Measurements from ENCODE around the gene TTYH2.
"Not testable (repeated sequence)": the region's sequence is repeated elsewhere in the genome, so short reads cannot be mapped to it uniquely, and the experiment has no call there.

The TTYH2 gene, protein sequence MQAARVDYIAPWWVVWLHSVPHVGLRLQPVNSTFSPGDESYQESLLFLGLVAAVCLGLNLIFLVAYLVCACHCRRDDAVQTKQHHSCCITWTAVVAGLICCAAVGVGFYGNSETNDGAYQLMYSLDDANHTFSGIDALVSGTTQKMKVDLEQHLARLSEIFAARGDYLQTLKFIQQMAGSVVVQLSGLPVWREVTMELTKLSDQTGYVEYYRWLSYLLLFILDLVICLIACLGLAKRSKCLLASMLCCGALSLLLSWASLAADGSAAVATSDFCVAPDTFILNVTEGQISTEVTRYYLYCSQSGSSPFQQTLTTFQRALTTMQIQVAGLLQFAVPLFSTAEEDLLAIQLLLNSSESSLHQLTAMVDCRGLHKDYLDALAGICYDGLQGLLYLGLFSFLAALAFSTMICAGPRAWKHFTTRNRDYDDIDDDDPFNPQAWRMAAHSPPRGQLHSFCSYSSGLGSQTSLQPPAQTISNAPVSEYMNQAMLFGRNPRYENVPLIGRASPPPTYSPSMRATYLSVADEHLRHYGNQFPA

DNA sequence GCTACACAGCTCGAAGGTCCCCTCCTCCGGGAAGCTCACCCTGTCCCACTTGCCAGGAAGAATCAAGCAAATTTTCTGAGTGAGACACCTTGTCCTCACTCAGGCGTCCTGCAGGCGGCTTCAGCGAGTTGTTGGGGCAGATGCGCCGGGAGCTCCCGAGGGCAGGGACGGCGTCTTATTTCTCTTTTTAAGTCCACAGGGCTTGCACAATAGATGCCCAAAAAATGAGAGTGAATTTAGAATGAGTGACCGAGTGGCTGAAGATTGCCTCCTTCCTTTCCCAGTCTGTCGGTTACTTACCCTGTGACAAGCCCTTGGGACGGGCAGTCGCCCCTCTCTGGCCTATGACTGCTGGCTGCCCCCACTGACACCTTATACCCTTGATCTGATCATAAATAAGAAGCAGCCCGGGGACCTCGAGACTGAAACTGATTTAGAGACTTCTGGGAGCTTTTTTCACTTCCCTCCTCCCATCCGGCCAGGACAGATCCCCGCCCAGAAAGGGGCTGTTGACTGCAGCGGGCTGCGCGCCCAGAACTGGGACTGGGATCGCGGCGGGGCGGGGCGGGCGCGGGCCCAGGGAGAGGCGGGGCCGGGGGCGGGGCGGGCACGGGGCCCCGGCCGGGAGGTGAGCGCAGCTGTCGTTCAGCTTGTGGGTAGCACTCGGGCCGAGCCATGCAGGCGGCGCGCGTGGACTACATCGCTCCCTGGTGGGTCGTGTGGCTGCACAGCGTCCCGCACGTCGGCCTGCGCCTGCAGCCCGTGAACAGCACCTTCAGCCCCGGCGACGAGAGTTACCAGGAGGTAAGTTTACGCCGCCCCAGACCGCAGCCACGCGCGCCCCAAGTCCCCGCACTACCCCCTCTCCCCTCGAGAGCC is at the start of gene TTYH2:
TSS of gene TTYH2 (plus strand) at position 659 of the 879 bp plus-strand sequence. CDS start at position 676, 17 bp downstream.
- peak; percentile 89 for DNase-seq

DNA sequence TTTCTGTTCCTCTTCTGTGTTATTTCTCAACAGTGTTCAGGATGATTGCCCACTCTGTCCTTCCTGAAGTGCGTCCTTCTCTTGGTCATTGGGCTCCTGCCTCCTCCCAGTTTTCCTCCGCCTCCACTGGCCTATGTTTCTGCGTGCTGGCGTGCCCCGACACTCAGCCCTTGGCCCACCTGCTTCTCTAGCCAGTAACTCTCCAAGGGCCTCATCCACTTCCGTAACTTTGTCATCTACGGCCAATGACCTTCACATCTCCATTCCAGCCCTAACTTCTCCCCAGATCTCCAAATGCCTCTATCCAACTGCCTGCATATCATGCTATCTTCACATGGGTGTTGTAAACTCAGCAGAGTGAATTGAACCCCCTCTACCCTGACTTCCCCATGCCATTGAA is 49.5 kb upstream of the TTYH2 start:
- no peak for DNase-seq

DNA sequence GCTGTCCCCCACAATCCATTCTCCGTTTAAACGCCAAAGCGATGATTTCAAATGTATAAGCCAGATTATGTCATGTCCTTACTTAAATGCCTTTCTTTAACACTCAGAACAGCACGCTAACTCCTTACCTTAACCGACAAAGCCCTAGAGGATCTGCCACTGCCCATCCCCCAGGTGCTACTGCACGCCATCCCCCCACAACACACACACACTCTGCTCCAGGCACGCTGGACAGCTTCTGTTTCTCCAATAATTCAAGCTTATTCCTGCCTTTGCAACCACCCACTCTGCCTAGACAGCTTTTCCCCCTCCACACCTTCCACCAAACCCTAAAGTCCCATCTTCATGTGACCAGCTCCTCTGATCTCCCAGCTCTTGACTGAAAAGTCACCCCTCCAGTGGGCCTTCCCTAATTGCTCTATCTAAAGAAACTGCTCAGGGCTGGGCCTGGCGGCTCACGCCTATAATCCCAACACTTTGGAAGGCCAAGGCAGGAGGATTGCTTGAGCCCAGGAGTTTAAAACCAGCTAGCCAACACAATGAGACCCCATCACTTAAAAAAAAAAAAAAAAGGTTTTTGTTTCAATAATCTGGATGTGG is 48.8 kb upstream of the TTYH2 start:
- DNase-seq = no peak

DNA sequence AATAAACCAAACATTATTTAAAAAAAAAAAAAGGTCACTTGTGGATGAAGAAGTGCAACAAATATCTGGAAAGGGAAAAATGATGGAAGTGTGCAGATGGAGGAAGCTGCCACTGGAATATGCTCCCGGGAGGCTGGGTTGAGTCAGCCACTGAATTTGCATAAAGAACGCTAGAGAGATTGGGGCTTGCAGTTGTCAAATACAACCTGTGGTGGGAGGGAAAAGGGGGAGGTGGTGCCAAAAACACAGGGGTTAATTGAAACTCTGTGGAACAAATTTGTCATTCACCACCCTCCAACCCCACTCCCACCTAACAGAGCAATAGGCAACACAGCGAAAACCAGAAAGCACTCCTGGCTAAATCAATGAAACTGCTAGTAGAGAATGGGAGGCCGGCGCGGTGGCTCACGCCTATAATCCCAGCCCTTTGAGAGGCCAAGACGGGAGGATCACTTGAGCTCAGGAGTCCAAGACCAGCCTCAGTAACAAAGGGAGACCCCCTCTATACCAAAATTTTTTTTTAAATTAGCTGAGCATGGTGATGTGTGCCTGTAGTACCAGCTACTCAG is 47.5 kb upstream of the TTYH2 start:
- no peak for DNase-seq

GRCh38 chr17:74170924-74171323 is 42.4 kb upstream of the TTYH2 start:
- no peak for DNase-seq

GRCh38 chr17:74172700-74173099 is 40.7 kb upstream of the TTYH2 start:
- DNase-seq = no peak

- DNase-seq = peak; percentile 64
Measured at GRCh38 chr17:74176546-74177001, 36.8 kb upstream of the TTYH2 start.

DNA sequence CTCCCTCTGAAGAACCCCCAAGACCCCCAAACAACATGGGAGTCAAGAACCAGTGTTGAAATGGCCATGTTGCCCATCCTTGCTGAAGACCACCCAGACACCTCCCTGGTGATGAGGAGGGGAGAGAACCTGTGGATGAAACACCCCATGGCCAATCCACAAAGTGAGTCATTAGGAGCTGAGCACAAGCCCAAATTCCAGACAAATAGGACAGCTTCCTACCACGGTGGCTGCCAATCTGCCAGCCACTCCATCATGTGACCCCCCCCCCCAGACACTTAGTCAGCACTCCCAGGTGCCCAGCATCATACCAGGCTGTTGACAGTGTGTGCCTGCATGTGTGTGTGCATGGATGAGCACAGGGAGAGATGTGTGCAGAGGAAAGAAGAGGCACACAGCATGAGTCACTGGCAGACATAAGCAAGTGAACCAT is 36.3 kb upstream of the TTYH2 start:
- DNase-seq = peak; percentile 11

DNA sequence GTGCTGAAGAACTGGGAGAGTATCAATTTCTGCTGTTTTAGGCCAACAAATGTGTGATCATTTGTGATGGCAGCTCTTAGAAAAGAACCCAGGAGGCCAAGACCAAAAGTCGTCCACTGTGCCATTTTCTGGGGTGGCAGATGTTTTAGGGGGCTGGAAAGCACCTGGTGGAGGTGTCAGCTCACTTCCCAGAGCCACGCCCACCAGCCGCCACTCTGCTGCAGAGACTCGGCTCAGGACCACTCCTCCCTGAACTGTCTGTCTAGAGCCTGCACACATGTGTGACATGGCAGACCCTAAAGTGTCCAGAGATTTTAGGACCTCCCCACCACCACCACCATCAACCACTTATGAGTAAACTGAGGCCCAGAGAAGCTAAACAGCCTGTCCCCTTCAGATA is 33.8 kb upstream of the TTYH2 start:
- no peak for DNase-seq

GRCh38 chr17:74180336-74180735 is 33.0 kb upstream of the TTYH2 start:
- DNase-seq = no peak

- DNase-seq = no peak
Measured at GRCh38 chr17:74181341-74181740, 32.0 kb upstream of the TTYH2 start.

DNA sequence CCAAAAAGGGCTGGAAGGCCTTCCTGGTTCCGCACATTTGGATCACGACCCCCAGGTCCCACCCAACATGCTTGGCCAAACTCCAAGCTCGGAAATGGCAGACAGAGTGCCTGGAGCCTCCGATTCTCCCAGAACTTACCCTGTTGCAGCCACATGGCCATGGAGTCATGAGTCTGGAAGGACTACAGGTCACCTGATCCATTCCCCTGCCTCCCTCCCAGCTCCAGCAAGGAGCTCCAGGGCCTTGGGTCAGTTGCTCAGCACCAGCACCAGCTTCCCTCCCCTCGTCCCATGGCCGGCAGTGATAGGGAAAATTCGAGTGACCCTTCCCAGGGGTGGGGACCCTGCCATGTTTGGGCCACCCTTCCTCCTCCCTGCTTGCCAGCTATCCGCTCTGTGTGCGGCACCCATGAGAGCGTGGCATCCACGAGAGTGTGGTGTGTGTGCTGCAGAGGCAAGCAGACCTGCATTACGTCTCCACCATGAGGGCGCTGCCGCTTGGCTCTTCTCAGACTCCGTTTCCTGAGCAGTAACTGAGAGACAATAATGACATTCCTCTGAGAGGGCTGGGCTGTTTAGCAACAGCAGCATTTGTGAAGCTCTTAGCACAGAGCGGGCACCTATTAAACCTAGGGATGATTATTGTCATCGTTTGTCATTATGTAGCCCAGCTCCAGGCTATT is 31.2 kb upstream of the TTYH2 start:
- no peak for DNase-seq

- no peak for DNase-seq
Measured at GRCh38 chr17:74183411-74183810, 30.0 kb upstream of the TTYH2 start.

DNA sequence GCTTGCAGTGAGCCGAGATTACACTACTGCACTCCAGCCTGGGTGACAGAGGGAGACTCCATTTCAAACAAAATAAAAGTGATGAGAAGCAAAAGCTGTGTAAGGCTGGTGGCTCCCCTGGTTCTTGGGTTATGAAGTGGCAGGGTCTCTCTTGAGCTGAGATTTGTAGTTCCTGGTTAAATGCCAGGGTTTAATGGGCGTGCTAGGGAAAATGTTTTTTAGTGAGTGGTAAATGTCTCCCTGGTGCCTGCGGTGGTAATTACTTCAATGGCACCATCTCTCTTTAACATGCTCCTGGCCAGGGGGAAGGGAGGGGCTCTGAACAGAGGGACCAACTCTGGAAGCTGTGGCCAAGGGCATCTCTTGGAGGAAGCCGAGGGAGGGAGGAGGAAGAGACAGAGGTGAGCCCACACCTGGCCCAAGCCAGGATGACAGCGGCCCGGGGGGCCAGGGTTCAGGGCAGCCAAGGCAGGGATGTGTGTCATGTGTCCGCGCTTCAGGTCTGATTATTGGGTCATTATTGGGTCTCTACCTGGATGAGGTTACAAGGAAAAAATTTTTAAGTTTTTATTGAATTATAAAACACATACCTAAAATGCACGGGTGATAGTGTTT is 27.7 kb upstream of the TTYH2 start:
- no peak for DNase-seq

DNA sequence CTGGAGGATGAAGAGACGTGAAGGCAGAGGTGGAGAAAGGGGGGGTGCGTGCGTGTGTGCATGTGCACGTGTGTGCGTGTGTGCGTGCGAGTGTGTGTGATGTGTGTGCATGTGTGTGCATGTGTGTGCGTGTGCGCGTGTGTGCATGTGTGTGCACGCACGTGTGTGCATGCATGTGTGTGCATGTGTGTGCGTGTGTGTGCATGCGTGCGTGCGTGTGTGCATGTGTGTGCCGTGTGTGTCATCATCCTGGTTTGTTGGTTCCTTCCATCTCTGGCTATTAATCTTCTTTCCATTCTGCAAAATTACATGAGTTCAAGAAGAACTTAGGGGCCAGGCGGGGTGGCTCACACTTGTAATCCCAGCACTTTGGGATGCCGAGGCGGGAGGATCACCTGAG is 26.9 kb upstream of the TTYH2 start:
- no peak for DNase-seq

DNA sequence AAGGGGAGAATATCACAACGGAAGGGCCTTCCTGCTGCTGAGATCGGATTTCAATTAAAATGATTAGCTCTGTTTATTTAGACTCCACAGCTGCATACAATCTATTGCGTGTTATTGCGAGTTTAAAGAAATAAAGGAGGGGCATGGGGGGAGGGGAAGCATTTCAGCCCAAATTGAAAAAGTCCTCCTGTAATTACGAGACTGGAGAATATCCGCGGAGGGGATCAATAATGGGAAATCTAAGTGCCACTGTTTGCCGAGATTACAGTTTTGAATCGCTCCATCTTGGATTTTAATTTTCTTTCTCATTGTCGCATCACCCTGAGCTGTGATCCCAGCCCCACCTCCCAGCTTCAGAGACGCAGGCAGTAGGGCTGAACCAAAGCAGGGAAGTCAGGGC is 25.6 kb upstream of the TTYH2 start:
- no peak for DNase-seq

DNA sequence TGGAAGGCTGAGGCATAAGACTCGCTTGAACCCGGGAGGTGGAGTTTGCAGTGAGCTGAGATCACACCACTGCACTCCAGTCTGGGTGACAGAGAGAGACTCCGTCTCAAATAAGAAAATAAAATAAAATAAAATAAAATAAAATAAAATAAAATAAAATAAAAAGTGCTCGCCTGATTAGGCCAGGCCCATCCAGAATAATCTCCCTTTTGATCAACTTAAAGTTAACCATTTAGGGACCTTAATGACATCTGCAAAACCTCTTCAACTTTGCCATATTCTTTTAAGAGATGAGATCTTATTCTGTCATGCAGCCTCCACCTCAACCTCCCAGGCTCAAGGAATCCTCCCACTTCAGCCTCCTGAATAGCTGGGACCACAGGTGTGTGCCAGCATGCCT is 24.7 kb upstream of the TTYH2 start:
- DNase-seq = not testable (repeated sequence)

DNA sequence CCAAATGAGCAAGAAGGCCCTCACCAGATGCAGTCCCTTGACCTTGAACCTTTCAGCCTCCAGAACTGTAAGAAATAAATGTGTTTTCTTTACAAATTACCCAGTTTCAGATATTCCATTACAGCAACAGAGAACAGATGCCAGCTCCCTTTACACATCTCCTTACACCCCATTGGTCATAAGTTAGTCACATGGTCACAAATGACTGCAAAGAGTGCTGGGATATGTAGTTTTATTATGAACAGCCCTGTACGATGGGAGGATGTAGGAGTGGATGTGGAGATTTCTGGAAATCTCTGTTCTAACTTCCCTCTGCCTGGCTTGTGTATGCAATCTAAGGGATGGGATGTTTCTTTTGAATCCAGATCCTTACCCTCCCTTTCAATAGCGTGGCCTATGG is 23.2 kb upstream of the TTYH2 start:
- DNase-seq = peak; percentile 46

DNA sequence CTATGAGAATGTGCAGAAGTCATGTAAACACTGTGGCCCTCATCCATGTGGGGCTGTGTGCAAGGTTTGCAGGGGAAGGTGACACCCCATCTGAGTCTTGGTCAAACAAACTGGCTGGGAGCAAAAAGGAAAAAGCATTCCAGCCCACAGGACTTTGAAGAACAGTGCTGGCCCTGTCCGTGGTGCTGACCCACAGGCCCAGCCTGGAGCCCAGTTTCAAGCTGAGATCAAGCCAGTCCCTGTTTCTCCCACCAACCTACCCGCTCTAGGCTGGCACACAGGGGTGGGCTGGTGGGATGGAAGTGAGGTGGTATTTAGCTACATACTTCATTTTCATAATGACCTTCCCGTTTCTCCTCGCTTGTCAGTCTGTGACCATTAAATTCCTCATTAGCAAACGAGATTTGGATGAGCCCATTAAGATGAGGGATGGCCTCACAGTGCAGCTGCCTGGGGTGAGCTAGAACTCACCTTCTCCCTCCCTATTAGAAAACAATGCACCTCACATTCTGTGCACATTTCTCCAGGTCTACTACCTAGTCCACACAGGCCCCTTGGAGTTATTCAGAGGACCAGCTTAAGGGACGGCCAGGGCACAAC is 22.5 kb upstream of the TTYH2 start:
- no peak for DNase-seq

GRCh38 chr17:74192950-74193781 is 20.2 kb upstream of the TTYH2 start:
- no peak for DNase-seq

Data from fibroblast of upper back skin (primary cell).